ENCODE results near the gene LTB. TPM values are rescaled to one million over a fixed set of nuclear protein-coding genes. Genes with fewer than 3 reads are reported as not detected.

LTB gene
- total and polyA plus RNA-seq, 4 donors, result 0.67 to 5.3 (median 1.5) TPM

DNA sequence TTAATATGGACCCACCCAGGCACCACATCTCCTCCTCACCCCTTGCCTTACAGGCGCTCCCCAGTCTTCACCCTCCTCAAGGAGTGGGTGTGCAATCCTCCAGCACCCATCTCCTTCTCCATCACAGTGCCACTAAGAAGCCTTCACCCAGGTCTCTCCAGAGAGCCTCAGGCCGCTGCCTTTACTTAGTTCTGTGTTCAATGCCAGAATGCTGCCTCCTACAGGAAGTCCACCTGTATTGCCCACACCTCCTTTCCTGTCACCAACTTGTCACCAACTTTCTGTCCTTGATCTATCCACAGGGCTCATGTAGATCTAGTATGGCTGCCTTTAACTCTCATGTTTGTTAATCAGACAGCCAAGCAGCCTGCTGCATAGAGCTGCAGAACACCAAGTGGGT, 3.3 kb upstream of the LTB start:
- TF ChIP-seq, protein P1, sequence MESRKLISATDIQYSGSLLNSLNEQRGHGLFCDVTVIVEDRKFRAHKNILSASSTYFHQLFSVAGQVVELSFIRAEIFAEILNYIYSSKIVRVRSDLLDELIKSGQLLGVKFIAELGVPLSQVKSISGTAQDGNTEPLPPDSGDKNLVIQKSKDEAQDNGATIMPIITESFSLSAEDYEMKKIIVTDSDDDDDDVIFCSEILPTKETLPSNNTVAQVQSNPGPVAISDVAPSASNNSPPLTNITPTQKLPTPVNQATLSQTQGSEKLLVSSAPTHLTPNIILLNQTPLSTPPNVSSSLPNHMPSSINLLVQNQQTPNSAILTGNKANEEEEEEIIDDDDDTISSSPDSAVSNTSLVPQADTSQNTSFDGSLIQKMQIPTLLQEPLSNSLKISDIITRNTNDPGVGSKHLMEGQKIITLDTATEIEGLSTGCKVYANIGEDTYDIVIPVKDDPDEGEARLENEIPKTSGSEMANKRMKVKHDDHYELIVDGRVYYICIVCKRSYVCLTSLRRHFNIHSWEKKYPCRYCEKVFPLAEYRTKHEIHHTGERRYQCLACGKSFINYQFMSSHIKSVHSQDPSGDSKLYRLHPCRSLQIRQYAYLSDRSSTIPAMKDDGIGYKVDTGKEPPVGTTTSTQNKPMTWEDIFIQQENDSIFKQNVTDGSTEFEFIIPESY (IDR thresholded peaks at IDR 0.05), result no peak
- TF ChIP-seq, protein P2, sequence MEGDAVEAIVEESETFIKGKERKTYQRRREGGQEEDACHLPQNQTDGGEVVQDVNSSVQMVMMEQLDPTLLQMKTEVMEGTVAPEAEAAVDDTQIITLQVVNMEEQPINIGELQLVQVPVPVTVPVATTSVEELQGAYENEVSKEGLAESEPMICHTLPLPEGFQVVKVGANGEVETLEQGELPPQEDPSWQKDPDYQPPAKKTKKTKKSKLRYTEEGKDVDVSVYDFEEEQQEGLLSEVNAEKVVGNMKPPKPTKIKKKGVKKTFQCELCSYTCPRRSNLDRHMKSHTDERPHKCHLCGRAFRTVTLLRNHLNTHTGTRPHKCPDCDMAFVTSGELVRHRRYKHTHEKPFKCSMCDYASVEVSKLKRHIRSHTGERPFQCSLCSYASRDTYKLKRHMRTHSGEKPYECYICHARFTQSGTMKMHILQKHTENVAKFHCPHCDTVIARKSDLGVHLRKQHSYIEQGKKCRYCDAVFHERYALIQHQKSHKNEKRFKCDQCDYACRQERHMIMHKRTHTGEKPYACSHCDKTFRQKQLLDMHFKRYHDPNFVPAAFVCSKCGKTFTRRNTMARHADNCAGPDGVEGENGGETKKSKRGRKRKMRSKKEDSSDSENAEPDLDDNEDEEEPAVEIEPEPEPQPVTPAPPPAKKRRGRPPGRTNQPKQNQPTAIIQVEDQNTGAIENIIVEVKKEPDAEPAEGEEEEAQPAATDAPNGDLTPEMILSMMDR (IDR thresholded peaks at IDR 0.05; ENCODE audit: low read depth, low read length, missing input control), result peak; percentile 11
- TF ChIP-seq, protein P3, sequence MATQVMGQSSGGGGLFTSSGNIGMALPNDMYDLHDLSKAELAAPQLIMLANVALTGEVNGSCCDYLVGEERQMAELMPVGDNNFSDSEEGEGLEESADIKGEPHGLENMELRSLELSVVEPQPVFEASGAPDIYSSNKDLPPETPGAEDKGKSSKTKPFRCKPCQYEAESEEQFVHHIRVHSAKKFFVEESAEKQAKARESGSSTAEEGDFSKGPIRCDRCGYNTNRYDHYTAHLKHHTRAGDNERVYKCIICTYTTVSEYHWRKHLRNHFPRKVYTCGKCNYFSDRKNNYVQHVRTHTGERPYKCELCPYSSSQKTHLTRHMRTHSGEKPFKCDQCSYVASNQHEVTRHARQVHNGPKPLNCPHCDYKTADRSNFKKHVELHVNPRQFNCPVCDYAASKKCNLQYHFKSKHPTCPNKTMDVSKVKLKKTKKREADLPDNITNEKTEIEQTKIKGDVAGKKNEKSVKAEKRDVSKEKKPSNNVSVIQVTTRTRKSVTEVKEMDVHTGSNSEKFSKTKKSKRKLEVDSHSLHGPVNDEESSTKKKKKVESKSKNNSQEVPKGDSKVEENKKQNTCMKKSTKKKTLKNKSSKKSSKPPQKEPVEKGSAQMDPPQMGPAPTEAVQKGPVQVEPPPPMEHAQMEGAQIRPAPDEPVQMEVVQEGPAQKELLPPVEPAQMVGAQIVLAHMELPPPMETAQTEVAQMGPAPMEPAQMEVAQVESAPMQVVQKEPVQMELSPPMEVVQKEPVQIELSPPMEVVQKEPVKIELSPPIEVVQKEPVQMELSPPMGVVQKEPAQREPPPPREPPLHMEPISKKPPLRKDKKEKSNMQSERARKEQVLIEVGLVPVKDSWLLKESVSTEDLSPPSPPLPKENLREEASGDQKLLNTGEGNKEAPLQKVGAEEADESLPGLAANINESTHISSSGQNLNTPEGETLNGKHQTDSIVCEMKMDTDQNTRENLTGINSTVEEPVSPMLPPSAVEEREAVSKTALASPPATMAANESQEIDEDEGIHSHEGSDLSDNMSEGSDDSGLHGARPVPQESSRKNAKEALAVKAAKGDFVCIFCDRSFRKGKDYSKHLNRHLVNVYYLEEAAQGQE (IDR thresholded peaks at IDR 0.05), result no peak
- TF ChIP-seq SP1 (IDR thresholded peaks at IDR 0.05) (no peak), HNF4G (IDR thresholded peaks at IDR 0.05) (no peak)
- Histone ChIP-seq H3K27me3 (ENCODE audit: control insufficient read depth in 4 of 4, insufficient read depth in 4 of 4, low read length in 3 of 4) (no peaks in the 10 kb centered on the region), H3K9me3 (ENCODE audit: control insufficient read depth in 4 of 4, low read length in 3 of 4) (no peaks in the 10 kb centered on the region), H3K4me1 (ENCODE audit: control insufficient read depth in 4 of 4, insufficient read depth in 4 of 4, low read length in 3 of 4) (peaks cover 0 to 12% (median 6%) of the 10 kb centered on the region in 4 donors), H3K4me3 (ENCODE audit: low read depth in 1 of 3, low read length in 3 of 3) (no peak overlapping the region), H3K36me3 (ENCODE audit: control insufficient read depth in 4 of 4, insufficient read depth in 3 of 4, low read depth in 1 of 4, low read length in 3 of 4) (no peaks in the 10 kb centered on the region), H3K27ac (ENCODE audit: low read depth in 1 of 2, low read length in 2 of 2) (peak overlapping the region in 1 of 2 donors; percentile 48), H3K9ac (ENCODE audit: low read depth in 1 of 2, low read length in 2 of 2) (no peak overlapping the region)
- WGBS, result 63% methylated on average over 2 of the region's 2 CpGs
- DNase-seq (ENCODE audit: low spot score), result no peak

DNA sequence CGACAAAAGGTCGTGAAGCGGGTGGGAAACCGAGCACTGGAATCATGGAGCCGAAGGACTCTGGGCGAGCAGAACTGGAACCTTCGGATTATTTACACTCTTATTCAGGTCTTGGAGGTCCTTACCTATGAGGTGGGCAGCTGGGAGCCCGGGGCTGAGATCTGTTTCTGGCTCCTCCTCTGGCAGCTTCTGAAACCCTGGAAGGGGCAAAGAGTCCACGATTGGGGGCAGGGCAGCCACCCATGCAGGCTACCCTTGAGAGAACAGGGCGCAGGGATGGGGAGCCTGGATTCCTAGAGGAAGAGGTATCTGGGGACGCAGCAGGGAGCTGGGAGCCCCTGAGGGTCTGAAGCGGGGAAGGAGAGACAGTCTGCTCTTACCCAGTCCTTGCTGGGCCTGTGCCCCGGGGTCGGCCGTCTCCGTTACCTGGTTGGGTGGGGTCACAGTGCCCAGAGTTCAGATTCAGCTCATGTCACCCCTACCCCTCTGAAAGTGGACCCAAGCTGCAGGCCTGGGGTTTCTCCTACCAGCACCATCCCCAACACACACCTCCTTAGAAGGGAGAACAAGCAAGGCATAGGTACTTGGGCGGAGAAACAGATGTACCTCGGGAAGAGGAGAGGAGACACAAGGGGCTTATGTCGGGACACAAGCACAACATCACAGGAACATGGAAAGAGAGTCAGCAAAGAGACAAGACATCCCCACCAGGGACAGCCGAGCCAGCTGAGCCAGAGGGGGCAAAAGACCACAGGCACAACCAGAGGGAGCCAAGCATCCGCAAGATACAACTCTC, 592 bp downstream of the LTB start:
- 25% methylated on average over 21 of the region's 21 CpGs for WGBS
- peaks cover 0 to 16% (median 6%) of the 10 kb centered on the region in 4 donors for H3K4me1 ChIP-seq (ENCODE audit: control insufficient read depth in 4 of 4, insufficient read depth in 4 of 4, low read length in 3 of 4)
- H3K4me3 ChIP-seq (ENCODE audit: low read depth in 1 of 3, low read length in 3 of 3), result peak overlapping the region; percentile 74 to 80 (median 78)
- no peaks in the 10 kb centered on the region for H3K36me3 ChIP-seq (ENCODE audit: control insufficient read depth in 4 of 4, insufficient read depth in 3 of 4, low read depth in 1 of 4, low read length in 3 of 4)
- TF ChIP-seq EGR1 (IDR thresholded peaks at IDR 0.05; ENCODE audit: low read depth in 2 of 2) (no peak), HNF4A (conservative IDR thresholded peaks at IDR 0.05) (peak in 1 of 2 donors; percentile 19)
- no peaks in the 10 kb centered on the region for H3K9me3 ChIP-seq (ENCODE audit: control insufficient read depth in 4 of 4, low read length in 3 of 4)
- DNase-seq (ENCODE audit: low spot score), result no peak
- H3K27me3 ChIP-seq (ENCODE audit: control insufficient read depth in 4 of 4, insufficient read depth in 4 of 4, low read length in 3 of 4), result no peaks in the 10 kb centered on the region
- peak overlapping the region; percentile 63 to 73 for H3K27ac ChIP-seq (ENCODE audit: low read depth in 1 of 2, low read length in 2 of 2)
- H3K9ac ChIP-seq (ENCODE audit: low read depth in 1 of 2, low read length in 2 of 2), result peak overlapping the region; percentile 64 to 83

All from liver (tissue), 9 donors.